K562 (cell line): Measurements from ENCODE around the gene PTGR1. TPM values are rescaled to one million over a fixed set of nuclear protein-coding genes. Genes with fewer than 3 reads are reported as not detected.
"Not testable (repeated sequence)": the region's sequence is repeated elsewhere in the genome, so short reads cannot be mapped to it uniquely, and the experiment has no call there.

ENCODE experiments used
- ATAC-seq: fragments of 200-7000 bp; cut with Tn5 transposase; 3 replicates; pipeline ENCODE4 v1.9.1; 2020; ENCODE audit warnings: moderate library complexity
- BruUV-seq: library from RNA; stranded (reverse); fragments of 400-500 nt; replicated peaks from 2 replicates; lab custom pipeline; 2021; lab: Mats Ljungman, UMichigan
- CTCF ChIA-PET: fragments of 300-600 bp; formaldehyde crosslinking; extraction: SDS; loops from one replicate; lab custom pipeline; 2021; ENCODE audit warnings: low intra/inter-chr PET ratio; lab: Yijun Ruan, JAX
- POLR2A ChIA-PET: fragments of 300-600, 350-650 bp; sonication (Branson Sonifier 250); formaldehyde crosslinking; extraction: SDS; loops from one replicate; lab custom pipeline; 2021; ENCODE audit warnings: antibody characterized with exemption, inconsistent platforms; lab: Yijun Ruan, JAX
- DNase-seq, 4 experiments: peaks; one replicate each; pipeline versions ENCODE4 v3.0.0 to v3.0.0-alpha.2; 2011 to 2018; ENCODE audit warnings: low spot score in 3 of 4, mixed read lengths in 3 of 4; ENCODE audit errors: extremely low read depth in 1 of 4
- FAIRE-seq: peaks from 2 replicates; lab custom pipeline; 2011; peaks lifted over from hg19 to GRCh38; lab: Jason Lieb, UNC
- H2AFZ ChIP-seq: 2 replicates; pipeline ENCODE4 v1.6.0; 2011; ENCODE audit warnings: low read depth, low read length, control low read depth, inconsistent platforms
- H3K27ac ChIP-seq: fragments of 200-600 bp; 3 replicates; pipeline ENCODE4 v1.8.0; 2011; ENCODE audit warnings: low read depth, mild to moderate bottlenecking, control low read depth, inconsistent platforms, low read length, moderate library complexity, mixed read lengths; ENCODE audit errors: extremely low read depth
- H3K27me3 ChIP-seq, 2 experiments: fragments of 300-600 bp in 1 of 2; 2 replicates in 1 of 2; 3 replicates in 1 of 2; pipeline versions ENCODE4 v1.6.0 to v1.8.0; 2011; ENCODE audit warnings: inconsistent platforms in 2 of 2, low read length in 2 of 2, mild to moderate bottlenecking in 1 of 2, mixed read lengths in 1 of 2, moderate library complexity in 1 of 2; ENCODE audit not compliant: control insufficient read depth in 2 of 2, insufficient read depth in 2 of 2
- H3K36me3 ChIP-seq: fragments of 300-600 bp; 3 replicates; pipeline ENCODE4 v1.8.0; 2011; ENCODE audit warnings: mild to moderate bottlenecking, low read length, inconsistent platforms; ENCODE audit not compliant: control insufficient read depth, insufficient read depth
- H3K4me1 ChIP-seq, 2 experiments: fragments of 200-600 bp in 1 of 2; replicated peaks in 1 of 2; 2 replicates in 1 of 2; 3 replicates in 1 of 2; pipeline versions ENCODE4 v1.5.1 to v1.8.0; 2011; ENCODE audit warnings: inconsistent platforms in 2 of 2, low read length in 2 of 2, mild to moderate bottlenecking in 1 of 2, mixed read lengths in 1 of 2, moderate library complexity in 1 of 2; ENCODE audit not compliant: control insufficient read depth in 2 of 2, insufficient read depth in 2 of 2
- H3K4me2 ChIP-seq: 2 replicates; pipeline ENCODE4 v1.6.1; 2011; ENCODE audit warnings: low read length, control low read depth, inconsistent platforms, mixed read lengths; ENCODE audit not compliant: insufficient read depth
- H3K4me3 ChIP-seq: fragments of 200-600 bp; sonication (generic), shearing (Covaris generic); 2 replicates; pipeline ENCODE4 v1.5.1; 2016; ENCODE audit warnings: control low read depth, inconsistent platforms
- H3K79me2 ChIP-seq: fragments of 200-600 bp; 3 replicates; pipeline ENCODE4 v1.8.0; 2011; ENCODE audit warnings: low read length, inconsistent platforms; ENCODE audit not compliant: control insufficient read depth, insufficient read depth
- H3K9ac ChIP-seq, 2 experiments: 2 replicates each; pipeline versions ENCODE4 v1.6.0 to v1.6.1; 2011; ENCODE audit warnings: low read depth in 2 of 2, low read length in 2 of 2, control low read depth in 1 of 2, inconsistent platforms in 1 of 2, mild to moderate bottlenecking in 1 of 2, mixed read lengths in 1 of 2; ENCODE audit not compliant: insufficient read depth in 1 of 2
- H3K9me1 ChIP-seq: one replicate; pipeline ENCODE4 v1.6.0; 2011; ENCODE audit warnings: inconsistent platforms, mild to moderate bottlenecking, low read length, moderate library complexity; ENCODE audit not compliant: control insufficient read depth, insufficient read depth
- H3K9me3 ChIP-seq: replicated peaks from 2 replicates; pipeline ENCODE4 v1.5.1; 2011; ENCODE audit warnings: low read depth, low read length, inconsistent platforms; ENCODE audit not compliant: control insufficient read depth, insufficient read depth
- H4K20me1 ChIP-seq: replicated peaks from 2 replicates; pipeline ENCODE4 v1.6.1; 2011; ENCODE audit warnings: low read length, inconsistent platforms, mixed read lengths; ENCODE audit not compliant: control insufficient read depth, insufficient read depth
- CBX5 ChIP-seq: IDR thresholded peaks from 2 replicates; pipeline ENCODE4 v1.6.1; 2014; ENCODE audit warnings: low read depth, borderline replicate concordance
- TRIM28 ChIP-seq: fragments of 450-650 bp; IDR thresholded peaks from 2 replicates; pipeline ENCODE4 v1.6.1; 2017
- ZFP36 ChIP-seq: fragments of 150-350 bp; IDR thresholded peaks from 2 replicates; pipeline ENCODE4 v1.6.1; 2018; ENCODE audit warnings: low read length, low read depth; ENCODE audit not compliant: partially characterized antibody
- WGBS: fragments of 100-300 bp; shearing (Covaris generic); methylation state at CpG from one replicate; pipeline ENCODE4 v1.1.6; 2016; ENCODE audit warnings: low coverage, mixed read lengths; ENCODE audit not compliant: insufficient coverage; ENCODE audit errors: missing lambda C conversion rate; 5-methylcytosine and 5-hydroxymethylcytosine counted together
- in situ Hi-C: fragments of 300-500 bp; cut with MboI; formaldehyde crosslinking; loops from 4 replicates; pipeline ENCODE4 v1.15.0; 2018; ENCODE audit warnings: inconsistent platforms, mixed read lengths
- intact Hi-C: fragments of 100-400 bp; cut with micrococcal nuclease; formaldehyde crosslinking; loops from 2 replicates; pipeline ENCODE4 v1.14.2; 2022
- polyA plus RNA-seq, 8 experiments: library from polyadenylated mRNA; depleted of rRNA in 4 of 8; stranded (reverse) in 5 of 8; unstranded in 3 of 8; fragments of >200 nt; fragmentation: Nextera tagmentation in 2 of 8; fragmentation: Illumina TruSeq in 1 of 8; extraction: Ambion mirVana in 2 of 8; extraction: Trizol in 1 of 8; gene quantifications; 2 replicates each; pipeline versions ENCODE4 v1.2.1 to v1.2.3, GENCODE V29; 2011 to 2014; ENCODE audit warnings: inconsistent platforms in 1 of 8, missing spikeins in 1 of 8
- total RNA-seq, 7 experiments: library from RNA; depleted of rRNA in 6 of 7; stranded (reverse); fragments of >200 nt in 6 of 7; fragmentation: Illumina TruSeq in 2 of 7; extraction: Trizol in 2 of 7; gene quantifications; 2 replicates each; pipeline versions ENCODE4 v1.2.1 to v1.2.3, GENCODE V29; 2011 to 2021; ENCODE audit warnings: low replicate concordance in 1 of 7
- TF ChIP-seq, protein P1 (sequence below): fragments of 450-650 bp; IDR thresholded peaks from 2 replicates; pipeline ENCODE4 v1.6.1; 2018; ENCODE audit warnings: mild to moderate bottlenecking, low read depth; ENCODE audit not compliant: partially characterized antibody

Gene PTGR1
- total and polyA plus RNA-seq, 9 of the 15 experiments (the other 6 are each of a cell fraction or from before 2014, with no cell fraction given), result 0.22 TPM; not detected in 8

DNA sequence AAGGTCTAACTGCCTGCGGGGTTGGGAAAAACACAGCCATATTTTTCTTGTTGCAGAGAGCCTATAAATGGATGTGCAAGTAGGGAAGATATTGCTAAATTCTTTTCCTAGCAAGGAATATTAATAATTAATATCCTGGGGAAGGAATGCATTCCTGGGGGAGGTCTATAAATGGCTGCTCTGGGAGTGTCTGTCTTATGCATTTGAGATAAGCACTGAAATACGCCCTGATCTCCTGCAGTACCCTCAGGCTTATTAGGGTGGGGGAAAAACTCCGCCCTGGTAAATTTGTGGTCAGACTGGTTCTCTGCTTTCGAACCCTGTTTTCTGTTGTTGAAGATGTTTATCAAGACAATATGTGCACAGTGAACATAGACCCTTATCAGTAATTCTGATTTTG lies 31.3 kb downstream of the PTGR1 start:
- H3K9me3 ChIP-seq, H3K27me3 ChIP-seq, H3K79me2 ChIP-seq, POLR2A ChIA-PET, DNase-seq, H3K4me1 ChIP-seq, H4K20me1 ChIP-seq, in situ Hi-C loops, BruUV-seq, H3K4me3 ChIP-seq, H3K27ac ChIP-seq, H3K36me3 ChIP-seq, H3K9me1 ChIP-seq, H3K4me2 ChIP-seq, ATAC-seq, FAIRE-seq, intact Hi-C loops, H2AFZ ChIP-seq, CTCF ChIA-PET, H3K9ac ChIP-seq: not testable (repeated sequence)
- TF ChIP-seq TRIM28 (peak; percentile 63; the same call in 1 of the 2 replicates), CBX5 (peak; percentile 85)
- 10% methylated on average over 4 of the region's 4 CpGs for WGBS

DNA sequence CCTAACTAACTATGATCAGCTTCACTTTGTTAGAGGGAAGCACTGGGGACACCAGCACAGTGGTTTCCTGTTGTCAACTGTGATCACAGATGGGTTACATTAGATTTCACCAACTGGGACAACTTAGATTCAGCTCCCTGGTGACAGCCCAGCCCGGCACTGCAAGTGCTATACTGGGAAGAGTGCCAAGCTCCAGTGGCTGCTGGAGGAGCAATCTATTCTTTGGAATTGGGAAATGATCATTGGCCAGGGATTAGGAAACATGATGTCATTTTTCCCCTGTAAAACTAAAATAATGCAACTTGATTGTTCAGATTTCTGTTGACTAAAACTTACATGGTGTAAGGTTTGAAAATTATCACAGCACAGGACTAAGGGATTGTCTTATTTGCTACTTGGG lies 33.2 kb downstream of the PTGR1 start:
- WGBS, result 0% methylated on average over 1 of the region's 1 CpG
- intact Hi-C loops, result no loop called here
- FAIRE-seq (no peak), ATAC-seq (no peak), DNase-seq (no peak)
- H3K4me1 ChIP-seq, result no peaks in the 10 kb centered on the region
- POLR2A ChIA-PET, result no interaction called here
- no peaks in the 10 kb centered on the region for H3K9me1 ChIP-seq
- H3K27ac ChIP-seq, result no peak overlapping the region
- H3K9ac ChIP-seq, result no peak overlapping the region
- TF ChIP-seq, protein P1, sequence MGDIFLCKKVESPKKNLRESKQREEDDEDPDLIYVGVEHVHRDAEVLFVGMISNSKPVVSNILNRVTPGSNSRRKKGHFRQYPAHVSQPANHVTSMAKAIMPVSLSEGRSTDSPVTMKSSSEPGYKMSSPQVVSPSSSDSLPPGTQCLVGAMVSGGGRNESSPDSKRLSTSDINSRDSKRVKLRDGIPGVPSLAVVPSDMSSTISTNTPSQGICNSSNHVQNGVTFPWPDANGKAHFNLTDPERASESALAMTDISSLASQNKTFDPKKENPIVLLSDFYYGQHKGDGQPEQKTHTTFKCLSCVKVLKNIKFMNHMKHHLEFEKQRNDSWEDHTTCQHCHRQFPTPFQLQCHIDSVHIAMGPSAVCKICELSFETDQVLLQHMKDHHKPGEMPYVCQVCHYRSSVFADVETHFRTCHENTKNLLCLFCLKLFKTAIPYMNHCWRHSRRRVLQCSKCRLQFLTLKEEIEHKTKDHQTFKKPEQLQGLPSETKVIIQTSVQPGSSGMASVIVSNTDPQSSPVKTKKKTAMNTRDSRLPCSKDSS, result no peak
- TF ChIP-seq ZFP36, result no peak
- TF ChIP-seq, all 486 proteins: peak for 0
- no peak overlapping the region for H2AFZ ChIP-seq
- no peak overlapping the region for H3K4me2 ChIP-seq
- peaks cover 0 to 6% of the 10 kb centered on the region in 2 experiments; a peak in 2 of 5 replicates for H3K27me3 ChIP-seq
- in situ Hi-C loops, result no loop called here
- no peaks in the 10 kb centered on the region for H3K9me3 ChIP-seq
- H3K79me2 ChIP-seq, result no peaks in the 10 kb centered on the region
- CTCF ChIA-PET, result no interaction called here
- no peaks in the 10 kb centered on the region for H3K36me3 ChIP-seq
- no peaks in the 10 kb centered on the region for H4K20me1 ChIP-seq
- no peak overlapping the region for H3K4me3 ChIP-seq
- BruUV-seq, result no TSS peak
